HG03354 (cell line): ENCODE data around the gene NTN1.
"Not testable (repeated sequence)": the region's sequence is repeated elsewhere in the genome, so short reads cannot be mapped to it uniquely, and the experiment has no call there.

ENCODE experiments used
- ATAC-seq: cut with Tn5 transposase; IDR thresholded peaks from one replicate; pipeline ENCODE4 v1.9.1; 2021; ENCODE audit warnings: mild to moderate bottlenecking; ENCODE audit not compliant: unreplicated experiment, poor library complexity, severe bottlenecking

NTN1 gene

GRCh38 chr17:9142772-9143494, 121.6 kb downstream of the NTN1 start:
- ATAC-seq = no peak

GRCh38 chr17:9144502-9145249, 123.4 kb downstream of the NTN1 start:
- ATAC-seq = no peak

DNA sequence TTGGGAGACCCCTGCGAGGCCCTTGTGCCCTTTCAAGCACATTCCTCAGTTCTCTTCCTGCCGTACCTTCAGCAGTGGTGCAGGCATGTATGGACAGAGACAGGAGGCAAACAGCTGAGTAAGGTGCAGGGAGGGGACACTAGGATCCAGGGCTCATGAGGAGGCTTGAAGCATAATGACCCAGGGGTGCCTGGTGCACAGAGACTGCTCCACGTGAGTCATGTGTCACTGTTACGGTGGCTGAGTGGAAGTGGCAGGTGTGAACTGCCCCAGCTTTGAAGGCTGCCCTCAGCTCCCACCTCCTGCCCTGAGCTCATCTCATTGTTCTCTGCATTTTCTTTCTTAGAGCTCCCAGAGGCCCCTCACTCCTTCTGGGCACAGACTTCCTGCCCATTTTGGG, 124.8 kb downstream of the NTN1 start:
- ATAC-seq = no peak

DNA sequence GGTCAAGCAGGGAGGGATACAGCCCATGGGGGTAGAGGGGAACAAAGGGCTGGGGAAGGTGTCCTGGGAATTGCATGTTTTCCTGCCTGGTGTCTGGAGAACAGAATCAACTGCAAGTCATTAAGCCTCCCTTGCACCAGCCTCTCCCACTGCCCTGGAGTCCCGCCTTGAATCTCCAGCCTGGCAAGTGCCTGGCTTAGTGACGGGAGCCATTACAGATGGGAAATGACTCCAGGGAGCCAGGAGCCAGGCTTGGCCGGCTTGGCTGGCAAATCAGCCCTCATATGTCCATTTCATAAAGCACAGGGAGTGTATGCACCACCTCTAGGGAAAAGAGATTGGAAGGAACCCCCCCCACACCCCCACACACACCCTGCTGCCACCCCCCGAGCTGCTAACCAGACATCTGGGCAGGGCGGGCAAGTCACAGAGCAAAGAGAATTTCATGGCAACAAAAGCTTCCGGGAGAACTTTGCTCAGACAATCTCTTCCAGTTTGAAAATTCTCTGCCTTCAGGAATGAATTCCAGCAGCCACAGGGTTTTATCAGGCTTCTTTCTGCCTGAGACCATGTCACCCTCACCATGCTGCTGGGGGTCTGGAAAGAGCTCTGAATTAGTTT, 127.7 kb downstream of the NTN1 start:
- no peak for ATAC-seq

DNA sequence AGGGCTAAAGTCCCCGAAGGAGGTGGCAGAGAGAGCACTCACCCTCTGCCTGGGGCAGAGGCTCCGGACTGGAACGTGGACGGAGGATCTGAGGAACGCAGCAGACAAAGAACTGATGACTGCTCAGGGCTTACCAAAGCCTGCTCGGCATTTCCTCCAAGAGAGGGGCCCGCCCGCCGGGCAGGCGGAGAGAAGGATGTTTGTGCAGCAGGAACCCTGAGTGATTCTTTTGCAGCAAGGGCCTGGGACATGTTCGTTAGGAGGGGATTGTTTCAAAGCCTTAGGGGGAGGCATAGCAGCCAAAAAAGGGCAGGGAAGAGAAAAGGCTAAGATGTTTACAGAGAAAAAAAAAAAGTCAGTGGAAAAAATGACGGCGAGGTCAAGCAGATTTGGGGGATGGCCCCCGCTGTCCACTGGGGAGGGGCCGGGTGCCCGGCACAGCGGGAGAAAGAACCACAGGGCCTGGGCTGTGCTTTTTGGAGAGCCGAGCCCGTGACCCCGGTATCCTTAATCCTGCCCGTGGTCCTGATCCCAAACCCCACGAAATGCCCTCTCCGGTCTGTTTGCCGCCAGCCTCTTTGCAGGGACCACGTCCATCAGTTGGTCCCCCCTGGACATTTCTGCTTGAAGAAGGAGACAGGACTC, 129.3 kb downstream of the NTN1 start:
- no peak for ATAC-seq

- no peak for ATAC-seq
Observed at GRCh38 chr17:9151091-9151490, 129.8 kb downstream of the NTN1 start.

GRCh38 chr17:9151740-9152139, 130.4 kb downstream of the NTN1 start:
- not testable (repeated sequence) for ATAC-seq

DNA sequence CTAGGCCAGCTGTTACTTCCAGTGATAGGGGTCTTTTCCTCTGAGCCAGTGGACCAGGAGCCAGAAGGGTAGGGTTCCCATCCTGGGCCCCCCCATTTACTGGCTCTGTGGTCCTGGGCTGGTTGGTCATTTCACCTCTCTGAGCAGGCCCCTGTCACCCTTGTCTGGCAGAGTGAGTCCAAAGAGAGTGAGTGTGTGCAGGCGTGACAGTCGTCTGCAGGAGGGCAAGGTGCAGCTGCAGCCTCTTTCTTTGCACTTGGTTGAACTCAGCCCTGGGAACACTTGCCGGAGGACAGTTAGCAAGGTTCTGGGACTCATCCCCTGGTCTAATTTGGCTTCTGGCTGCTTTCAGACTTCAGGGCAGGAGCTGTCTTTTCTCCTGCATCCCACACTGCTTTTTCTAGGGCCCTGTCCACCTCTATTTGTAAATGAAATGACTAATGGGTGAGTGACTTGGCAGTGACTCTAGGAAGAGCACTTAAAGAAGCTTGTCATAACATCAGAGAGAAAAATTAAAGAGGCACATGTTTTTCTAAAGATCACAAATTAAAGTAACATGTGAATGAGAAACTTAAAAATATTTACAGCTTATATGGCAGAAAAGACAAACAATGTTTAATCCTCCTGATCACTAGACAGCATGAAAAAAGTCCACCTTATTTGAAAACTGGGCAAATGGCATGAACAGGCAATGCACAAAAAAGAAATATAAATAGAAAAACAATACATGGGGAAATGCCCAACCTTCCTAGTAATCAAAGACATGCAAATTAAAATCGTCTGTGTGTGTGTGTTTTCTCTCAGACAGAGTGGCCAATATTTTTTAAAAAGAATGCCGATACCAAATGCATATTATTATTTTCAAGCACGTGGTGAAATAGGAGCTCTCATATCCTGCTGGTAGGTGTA, 137.5 kb downstream of the NTN1 start:
- ATAC-seq = no peak

DNA sequence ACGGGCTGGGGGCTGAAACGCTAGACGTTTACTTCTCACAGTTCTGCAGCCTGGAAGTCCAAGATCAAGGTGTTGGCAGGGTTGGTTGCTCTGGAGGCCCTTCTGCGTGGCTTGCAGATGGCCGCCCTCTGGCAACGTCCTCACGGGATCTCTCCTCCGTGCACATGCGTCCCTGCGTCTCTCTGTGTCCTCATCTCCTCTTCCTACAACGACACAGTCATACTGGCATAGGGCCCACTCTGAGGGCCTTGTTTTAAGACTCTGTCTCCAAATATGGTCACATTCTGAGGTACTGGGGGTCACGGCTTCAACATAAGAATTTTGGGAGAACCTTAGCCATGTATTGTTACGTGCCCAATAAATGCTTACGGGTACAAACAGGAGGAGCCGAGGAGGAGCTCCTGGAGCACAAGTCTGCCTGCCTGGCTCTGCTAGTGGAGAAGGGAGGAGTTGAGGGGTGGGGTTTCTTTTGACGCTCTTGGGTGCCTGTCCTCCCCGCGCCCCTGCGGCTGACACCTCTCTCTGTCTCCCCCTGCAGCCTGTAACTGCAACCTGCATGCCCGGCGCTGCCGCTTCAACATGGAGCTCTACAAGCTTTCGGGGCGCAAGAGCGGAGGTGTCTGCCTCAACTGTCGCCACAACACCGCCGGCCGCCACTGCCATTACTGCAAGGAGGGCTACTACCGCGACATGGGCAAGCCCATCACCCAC, 141.1 kb downstream of the NTN1 start:
- ATAC-seq = no peak

GRCh38 chr17:9166788-9167187, 145.5 kb downstream of the NTN1 start:
- no peak for ATAC-seq

DNA sequence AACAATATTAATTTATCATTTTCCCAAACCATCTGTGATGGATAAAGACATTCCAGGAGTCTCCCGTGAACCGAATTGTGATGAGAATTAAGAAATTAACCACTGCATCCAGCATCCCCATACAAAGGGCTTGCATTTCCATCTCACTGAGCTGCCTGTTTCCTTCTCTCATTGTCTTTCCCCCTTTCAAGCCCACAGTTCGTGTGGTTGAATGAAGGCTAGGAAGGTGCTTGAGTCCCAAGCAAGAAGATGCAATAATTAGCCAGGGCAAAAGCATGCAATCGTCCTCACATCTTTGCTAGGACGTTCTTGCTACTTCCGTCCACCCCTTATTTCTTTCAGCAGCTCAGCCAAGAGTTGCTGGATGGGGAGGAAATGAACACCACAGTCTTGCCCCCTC, 146.1 kb downstream of the NTN1 start:
- ATAC-seq = no peak

DNA sequence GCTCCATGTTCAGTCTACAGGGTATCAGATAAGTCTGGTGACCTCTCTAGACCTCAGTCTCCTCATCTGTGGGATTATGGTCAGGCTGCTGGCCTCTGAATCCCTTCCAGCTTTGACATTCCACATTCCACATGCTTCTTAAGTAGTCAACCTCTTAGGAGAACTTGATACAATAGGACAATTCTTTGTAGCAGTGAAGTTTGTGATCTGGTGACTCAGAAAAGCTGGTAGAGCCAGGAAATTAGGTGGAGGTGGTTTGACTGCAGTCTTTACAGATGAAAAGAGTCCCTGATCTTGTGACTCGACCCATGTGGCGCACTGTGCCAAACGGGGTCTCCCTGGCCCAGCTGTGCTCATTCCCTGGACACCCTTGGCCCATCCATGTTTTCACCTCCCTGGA, 147.8 kb downstream of the NTN1 start:
- ATAC-seq = no peak

GRCh38 chr17:9170336-9170735, 149.0 kb downstream of the NTN1 start:
- no peak for ATAC-seq

GRCh38 chr17:9170853-9171252, 149.5 kb downstream of the NTN1 start:
- ATAC-seq = no peak

- no peak for ATAC-seq
Observed at GRCh38 chr17:9173386-9173983, 152.2 kb downstream of the NTN1 start.

- no peak for ATAC-seq
Observed at GRCh38 chr17:9174312-9174711, 153.0 kb downstream of the NTN1 start.

DNA sequence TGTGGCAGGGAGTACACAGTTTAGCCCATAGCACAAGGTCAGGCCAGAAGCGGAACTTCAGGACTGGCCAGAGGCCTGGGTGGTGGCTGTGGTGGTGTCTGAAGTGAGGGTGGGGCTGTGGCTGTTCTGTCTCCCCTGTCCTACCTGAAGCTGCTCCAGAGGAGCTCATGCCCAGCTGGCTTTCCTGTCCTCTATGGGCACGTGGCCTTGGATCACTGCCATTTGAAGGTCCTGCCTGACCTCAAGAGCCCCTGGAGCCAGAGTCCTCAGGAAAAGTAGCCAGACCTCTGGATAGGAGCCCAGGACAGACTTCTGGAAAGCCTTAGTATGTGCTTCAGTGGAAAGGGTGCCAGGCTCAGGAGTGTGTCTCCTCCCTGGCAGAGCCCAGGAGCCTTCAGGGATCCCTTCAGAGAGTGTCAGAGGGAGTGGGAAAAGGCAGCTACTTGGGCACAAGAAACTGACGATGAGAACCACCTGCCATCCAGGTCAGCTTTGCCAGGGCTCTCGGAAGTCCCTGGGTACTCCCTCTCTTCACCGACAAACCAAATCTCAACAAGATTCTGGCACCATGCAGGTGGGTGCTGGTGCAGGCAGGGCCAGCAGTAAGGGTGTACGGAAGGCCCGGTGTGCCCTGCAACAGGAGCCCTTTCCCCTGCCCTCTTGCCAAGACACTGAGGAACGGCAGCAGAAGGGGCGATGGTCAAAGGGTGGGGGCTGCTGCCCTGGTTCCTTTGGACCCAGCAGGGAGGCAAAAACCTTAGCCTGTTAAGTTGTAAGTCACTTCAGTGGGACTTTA, 153.7 kb downstream of the NTN1 start:
- no peak for ATAC-seq
